ENCODE measurements around the gene SPPL3.

The SPPL3 gene

DNA sequence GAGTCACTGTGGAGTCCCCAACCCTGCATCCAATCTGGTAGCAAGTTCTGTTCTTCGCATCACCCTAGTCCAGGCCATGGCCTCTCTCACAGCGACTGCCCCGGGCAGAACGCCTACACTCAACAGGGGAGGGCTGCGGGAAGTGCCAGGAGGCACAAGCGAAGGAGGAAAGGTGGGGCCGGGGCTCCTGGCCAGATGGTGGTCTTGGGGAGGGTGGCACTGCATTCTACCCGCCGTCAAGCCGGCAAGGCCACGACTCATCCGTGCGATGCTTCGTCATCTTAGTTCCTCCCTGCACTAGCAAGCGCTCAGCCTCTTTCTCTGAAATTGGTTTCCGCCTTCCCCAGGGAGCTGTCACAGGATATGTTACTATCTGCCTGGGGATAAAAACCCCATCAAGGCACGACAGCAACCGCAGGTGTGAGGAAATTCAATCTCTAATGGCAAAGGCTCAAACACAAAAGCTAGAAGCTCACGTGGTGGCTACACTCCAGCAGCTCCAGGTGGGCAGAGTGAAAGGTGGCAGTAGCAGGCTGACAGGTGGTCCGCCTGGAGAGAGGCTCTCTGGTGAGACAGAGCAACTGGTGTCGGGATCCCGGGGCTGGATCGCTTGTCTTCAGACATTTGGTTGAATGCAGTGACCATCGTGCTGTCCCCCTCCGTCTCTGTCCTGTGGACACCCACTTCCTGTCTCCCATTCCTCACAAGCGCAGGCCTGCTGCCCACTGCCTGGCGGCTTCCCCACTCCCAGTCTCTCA, 144.4 kb downstream of the SPPL3 start:
- DNase-seq (ENCODE audit: low read depth, low spot score): no peak
- H3K27ac ChIP-seq: no peak overlapping the region

DNA sequence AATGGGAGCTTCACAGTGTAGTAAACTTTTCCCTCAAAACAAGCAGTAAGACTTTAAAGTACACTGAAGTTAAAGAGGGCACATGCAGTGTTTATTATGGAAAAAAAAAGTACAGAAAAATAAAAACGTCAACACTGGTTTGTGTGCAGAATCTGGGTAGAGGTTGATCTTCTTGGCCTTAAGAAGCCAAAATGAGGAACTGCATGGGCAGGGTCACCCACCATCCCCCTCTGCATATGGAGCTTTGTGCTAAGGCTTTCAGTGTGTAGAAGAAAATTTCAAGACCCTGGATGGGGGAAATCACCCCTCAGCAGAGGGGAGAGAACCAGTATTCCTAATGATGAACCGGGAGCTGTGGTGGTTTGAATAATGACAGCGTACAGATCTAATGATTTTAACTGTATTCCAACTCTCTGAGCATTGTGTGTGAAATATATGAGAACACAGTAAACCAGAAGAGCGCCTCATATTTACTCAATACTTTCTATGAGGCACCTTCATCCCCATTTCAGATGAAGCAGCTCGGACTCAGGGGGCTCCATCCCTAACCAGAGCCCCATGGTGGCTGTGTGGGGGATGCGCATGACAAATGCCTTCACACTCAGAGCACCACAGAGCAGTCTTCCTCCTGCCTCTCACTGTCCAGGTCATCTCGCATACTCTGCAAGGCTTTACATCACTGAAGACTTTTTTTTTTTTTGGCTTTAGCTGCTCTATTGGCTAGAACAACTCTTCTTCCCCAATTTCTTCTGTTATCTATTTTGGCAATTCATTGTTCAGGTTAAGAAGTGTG, 145.2 kb downstream of the SPPL3 start:
- no peak overlapping the region for H3K27ac ChIP-seq
- no peak for DNase-seq (ENCODE audit: low read depth, low spot score)

DNA sequence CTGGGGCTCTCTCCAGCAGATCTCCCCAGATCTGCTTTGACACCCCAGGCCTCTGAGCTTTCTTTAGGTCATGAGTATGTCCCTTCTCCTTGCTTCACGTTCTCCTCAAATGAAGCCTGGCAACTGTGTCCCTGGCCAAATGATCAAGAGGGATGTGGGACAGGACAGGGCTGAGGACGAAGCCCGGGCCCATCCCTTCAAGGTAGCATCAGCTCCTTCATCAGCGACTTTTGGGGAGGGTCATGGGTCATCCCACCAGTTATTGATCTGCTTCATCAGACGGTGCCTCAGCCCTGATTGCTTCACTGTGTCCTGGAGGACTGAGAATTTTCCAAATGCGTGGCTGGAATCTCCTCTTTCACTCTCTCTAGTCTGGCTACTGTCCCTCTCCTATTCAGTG, 146.2 kb downstream of the SPPL3 start:
- DNase-seq (ENCODE audit: low read depth, low spot score): no peak
- H3K27ac ChIP-seq: no peak overlapping the region

DNA sequence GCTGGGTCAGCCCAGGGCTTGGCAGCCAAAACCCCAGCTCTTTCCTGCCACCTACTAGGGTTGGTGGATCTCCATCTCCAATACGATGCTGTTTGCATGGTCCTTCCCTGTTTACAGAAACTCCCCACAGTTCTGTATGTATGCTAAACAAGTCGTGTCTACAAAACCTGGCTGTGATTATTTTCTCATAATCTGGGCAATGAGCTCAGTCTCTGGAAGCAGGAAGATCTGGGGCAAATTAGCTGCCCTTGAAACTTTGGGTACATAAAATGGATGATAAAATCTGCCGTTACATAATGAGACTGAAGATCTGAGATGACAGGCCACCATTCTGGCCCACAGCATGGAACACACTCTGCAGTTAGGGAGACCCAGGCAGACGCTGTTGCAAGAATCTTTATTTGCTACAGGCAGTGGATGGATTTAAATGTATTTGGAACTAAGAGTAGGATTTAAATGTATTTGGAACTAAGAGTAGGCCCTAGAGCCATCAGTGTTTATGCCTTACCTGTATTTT, 146.9 kb downstream of the SPPL3 start:
- H3K27ac ChIP-seq: no peak overlapping the region
- DNase-seq (ENCODE audit: low read depth, low spot score): no peak

DNA sequence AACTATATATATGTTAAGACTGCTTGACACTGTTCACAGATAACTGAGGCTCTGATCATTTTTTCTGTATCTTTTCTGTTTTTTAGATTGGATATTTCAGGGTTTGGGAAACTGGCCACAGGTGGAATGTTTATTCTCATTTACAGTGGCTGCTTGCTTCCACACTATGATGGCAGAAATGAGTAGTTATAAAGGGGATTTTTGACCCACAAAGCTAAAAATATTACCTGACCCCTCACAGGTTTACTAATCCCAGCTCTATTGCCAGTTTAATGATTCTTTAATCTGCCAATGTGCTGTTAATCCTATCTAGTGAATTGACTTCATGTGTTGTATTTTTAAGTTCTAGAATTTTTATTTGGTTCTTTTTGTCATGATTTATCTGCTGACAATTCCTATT, 148.9 kb downstream of the SPPL3 start:
- no peak for DNase-seq (ENCODE audit: low read depth, low spot score)
- H3K27ac ChIP-seq: no peak overlapping the region

DNA sequence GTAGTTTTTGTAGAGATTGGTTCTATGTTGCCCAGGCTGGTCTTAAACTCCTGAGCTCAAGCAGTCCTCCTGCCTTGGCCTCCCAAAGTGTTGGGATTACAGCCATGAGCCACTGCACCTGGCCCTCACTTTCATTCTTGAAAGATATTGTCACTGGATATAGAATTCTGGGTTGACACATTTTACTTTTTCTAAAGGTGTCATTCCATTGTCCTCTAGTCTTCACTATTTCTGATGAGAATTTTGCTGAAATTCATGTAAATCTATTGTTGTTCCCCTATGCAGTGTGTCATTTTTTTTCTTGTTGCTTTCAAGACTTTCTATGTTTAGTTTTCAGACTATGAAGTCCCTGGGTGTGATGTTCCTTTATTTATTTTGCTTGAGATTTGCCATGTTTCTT, 149.4 kb downstream of the SPPL3 start:
- no peak for DNase-seq (ENCODE audit: low read depth, low spot score)
- H3K27ac ChIP-seq: no peak overlapping the region

DNA sequence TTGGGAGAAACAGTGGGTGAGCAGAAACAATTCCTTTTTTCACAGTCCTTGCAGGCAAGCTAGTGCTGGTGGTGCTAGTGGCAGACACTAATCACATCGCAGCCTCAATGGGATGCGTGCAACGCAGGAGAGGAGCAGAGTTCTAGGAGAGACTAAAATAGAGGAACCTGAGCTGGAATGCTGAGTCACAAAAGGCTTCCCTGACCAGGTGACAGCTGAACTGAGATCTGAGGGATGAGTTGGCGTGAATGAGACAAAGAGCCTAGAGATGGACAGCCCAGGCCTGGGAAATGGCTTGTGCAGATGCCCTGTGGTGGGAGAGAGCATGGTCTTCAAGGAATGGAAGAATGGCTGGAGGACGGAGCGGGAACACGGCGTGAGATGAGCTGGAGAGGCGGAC, 152.8 kb downstream of the SPPL3 start:
- no peak for DNase-seq (ENCODE audit: low read depth, low spot score)
- H3K27ac ChIP-seq: no peak overlapping the region

DNA sequence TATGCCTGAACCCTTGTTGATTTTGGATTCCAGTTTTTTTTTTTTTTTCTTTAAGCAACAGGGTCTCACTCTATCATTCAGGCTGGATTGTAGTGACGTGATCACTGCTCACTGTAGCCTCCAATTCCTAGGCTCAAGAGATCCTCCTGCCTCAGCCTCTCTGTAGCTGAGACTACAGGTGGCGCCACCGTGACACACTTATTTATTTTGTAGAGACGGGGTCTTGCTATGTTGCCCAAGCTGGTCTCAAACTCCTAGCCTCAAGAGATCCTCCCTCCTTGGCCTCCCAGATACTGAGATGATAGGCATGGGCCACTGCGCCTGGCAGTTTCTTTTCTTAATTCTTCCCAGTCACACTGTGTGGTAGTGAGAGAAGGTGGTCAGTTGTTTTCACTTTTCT, 153.4 kb downstream of the SPPL3 start:
- no peak overlapping the region for H3K27ac ChIP-seq
- no peak for DNase-seq (ENCODE audit: low read depth, low spot score)

DNA sequence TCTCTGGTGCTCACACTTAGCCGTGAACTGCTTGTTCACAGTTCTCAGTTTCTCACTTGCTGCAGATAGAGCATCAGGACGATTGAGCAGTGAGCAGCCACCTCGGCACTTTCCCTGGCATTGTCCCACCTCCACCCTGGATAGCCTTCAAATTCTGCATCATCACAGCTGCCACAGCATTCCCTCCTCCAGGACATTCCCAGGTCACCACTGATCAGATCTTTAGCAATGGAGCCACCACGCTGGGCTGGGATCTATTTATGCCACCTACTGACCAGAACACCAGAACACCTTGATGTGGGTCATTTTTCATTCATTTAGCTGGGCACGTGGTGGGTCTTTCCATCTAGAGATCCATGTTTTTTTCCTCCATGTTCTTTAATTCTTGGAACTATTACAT, 154.9 kb downstream of the SPPL3 start:
- no peak for DNase-seq (ENCODE audit: low read depth, low spot score)

DNA sequence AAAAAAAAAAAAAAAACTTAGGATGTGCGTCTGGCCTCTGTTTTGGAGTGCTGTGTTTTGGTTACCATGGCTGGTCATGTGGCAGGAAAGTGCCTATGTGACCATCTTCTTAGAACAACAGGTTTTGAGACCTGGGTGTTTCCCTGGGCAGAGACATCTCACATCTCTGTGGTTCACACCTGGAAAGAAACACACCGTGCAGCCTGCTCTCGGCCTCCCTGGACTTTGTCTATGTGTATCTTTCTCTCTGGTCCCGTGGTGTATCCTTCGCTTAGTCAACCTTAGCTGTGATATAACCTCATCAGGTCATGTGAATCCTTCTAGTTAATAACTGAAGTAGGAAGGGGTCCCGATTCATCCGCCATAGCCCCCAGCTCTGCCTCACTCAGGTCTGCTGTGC, 155.9 kb downstream of the SPPL3 start:
- DNase-seq (ENCODE audit: low read depth, low spot score): no peak
- H3K27ac ChIP-seq: no peak overlapping the region

More for the DNA sequence above, 154.9 kb downstream of the SPPL3 start:
- no peak overlapping the region for H3K27ac ChIP-seq

DNA sequence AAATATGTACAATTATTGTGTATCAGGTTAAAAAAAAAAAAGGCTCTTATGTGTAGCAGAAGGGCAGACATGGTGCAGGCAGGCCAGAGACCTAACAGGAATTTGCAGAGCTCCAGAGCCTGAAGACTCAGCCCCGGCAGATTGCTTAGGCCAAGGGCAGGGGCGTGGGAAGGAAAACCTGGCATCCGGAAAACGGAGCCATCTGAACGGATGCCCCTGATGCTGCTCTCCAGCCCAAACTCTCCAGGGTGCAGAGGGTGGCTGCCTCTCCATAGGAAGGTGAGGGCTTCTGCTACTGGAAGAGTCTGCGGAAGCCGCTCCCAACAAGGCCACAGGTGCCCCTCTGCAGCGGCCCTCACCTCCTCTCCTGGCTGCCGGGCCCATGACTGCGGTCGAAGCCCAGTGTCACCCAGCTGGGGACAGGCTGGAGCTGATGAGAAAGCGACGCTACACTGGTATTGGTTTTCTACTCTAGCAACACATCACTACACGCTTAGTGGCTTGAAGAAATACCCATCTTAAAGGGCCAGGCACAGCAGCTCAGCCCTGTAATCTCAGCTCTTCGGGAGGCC, 159.2 kb downstream of the SPPL3 start:
- no peak overlapping the region for H3K27ac ChIP-seq
- no peak for DNase-seq (ENCODE audit: low read depth, low spot score)

DNA sequence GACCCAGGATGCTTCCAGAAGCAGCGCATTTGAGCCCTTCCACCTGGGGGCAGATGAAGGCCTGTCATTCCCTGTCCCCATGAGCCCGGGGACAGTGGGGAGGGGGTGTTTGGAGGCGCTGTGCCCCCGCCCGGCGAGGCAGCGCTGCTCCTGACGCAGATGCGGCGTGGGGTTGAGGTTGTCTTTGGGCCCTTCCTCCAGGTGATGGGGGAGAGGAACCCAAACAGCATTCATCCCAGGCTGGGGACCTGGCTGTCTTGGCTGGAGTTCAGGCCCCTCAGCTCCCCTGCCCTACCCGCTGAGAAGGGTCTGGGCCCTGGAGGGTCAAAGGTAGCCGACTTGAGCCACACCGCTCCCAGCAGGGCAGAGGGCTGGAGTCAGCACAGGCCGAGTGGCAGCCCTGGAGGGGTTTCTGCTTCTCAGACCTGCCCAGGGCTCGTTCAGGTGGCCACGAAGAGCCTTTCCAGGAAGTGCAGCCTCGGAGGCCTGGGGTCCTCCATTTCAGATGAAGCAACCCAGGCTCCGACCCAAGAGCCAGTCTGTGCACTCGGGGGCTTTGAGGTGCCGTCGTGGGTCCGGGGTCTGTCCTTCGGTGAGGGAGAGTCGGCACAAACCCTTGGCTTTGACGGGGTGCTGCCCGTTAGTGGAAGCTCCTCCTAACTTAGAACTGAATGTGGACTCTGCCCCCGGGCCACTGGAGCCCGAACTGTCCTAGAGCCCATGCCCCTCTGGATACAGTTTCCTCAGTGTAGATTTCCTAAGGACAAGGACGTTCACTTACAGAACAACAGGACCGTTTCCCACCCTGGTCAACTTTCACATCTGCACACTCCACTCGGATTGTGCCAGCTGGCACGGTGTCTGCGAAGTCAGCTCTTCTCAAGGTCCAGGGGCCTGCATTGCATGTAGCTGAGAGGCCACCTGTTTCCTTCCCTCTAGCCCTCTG, 162.4 kb downstream of the SPPL3 start:
- no peak for DNase-seq (ENCODE audit: low read depth, low spot score)

DNA sequence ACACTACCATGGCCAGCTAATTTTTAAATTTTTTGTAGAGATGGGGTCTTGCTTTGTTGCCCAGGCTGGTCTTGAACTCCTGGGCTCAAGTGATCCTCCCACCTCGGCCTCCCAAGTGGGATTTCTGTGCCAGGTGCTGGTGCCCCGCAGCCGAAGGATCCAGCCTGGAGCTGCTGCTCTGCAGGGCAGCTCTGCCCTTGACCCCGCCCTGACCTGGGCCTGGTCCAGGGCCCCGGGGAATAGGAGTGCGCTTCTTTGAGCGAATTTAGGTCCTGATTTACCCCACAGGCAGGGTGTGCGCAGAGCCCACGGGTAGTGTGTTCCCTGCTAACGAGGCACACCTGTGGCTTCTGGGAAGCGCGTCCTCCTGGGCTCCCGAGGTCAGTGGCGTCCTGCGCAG, 163.3 kb downstream of the SPPL3 start:
- no peak overlapping the region for H3K27ac ChIP-seq
- DNase-seq (ENCODE audit: low read depth, low spot score): no peak

More for the DNA sequence above, 162.4 kb downstream of the SPPL3 start:
- no peak overlapping the region for H3K27ac ChIP-seq

DNA sequence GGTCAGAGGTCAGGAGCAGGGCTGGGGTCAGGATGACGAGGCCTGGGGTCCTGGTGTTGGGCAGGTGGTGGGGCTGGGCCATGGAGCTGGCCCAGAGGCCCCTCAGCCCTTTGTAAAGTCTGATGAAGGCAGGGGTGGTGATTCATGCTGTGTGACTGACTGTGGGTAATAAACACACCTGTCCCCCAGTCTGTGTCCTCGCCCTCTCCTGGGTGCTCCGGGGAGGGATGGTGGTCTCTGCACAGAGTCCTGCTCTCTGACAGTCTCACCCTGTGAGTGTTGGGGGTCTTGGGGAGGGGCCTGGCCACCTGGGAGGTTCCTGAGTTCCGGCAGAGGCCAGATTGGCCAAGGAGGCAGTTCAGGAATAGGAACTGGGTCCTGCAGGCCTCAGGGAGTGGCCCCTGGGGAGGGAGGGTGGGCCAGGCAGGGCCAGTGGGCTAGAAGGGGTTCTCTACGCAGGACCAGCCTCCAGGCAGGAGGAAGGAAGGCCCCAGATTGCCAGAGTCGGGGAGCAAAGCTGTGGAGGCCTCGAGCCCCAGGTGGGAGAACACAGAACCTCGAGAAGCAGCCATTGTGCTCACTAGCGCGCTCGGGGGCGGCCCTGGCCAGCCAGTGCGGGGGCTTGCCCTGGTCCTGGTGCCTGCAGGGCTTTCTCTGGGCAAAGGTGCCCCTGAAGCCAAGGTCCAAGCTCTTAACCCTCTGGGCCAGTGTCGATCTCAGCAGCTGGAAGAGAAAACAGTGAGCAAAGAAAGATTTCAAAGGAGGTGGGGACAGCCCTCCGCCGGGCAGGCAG, 164.1 kb downstream of the SPPL3 start:
- H3K27ac ChIP-seq: no peak overlapping the region
- no peak for DNase-seq (ENCODE audit: low read depth, low spot score)

DNA sequence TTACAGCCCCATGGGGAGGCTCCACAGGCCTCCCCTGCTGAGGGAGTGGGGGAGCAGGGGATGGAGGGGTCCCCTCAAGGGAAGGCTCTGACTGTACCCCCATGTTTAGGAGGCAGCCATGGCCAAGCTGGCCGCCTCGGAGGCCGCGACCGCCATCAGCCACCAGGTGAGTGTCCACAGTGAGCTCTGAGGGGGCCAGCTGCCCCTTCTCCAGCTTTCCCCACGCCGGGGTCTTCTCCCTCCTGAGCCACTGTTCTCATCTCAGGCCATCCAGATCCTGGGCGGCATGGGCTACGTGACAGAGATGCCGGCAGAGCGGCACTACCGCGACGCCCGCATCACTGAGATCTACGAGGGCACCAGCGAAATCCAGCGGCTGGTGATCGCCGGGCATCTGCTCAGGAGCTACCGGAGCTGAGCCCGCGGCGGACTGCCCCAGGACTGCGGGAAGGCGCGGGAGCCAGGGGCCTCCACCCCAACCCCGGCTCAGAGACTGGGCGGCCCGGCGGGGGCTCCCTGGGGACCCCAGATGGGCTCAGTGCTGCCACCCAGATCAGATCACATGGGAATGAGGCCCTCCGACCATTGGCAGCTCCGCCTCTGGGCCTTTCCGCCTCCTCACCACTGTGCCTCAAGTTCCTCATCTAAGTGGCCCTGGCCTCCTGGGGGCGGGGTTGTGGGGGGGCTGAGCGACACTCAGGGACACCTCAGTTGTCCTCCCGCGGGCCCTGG, 165.0 kb downstream of the SPPL3 start:
- no peak for DNase-seq (ENCODE audit: low read depth, low spot score)

DNA sequence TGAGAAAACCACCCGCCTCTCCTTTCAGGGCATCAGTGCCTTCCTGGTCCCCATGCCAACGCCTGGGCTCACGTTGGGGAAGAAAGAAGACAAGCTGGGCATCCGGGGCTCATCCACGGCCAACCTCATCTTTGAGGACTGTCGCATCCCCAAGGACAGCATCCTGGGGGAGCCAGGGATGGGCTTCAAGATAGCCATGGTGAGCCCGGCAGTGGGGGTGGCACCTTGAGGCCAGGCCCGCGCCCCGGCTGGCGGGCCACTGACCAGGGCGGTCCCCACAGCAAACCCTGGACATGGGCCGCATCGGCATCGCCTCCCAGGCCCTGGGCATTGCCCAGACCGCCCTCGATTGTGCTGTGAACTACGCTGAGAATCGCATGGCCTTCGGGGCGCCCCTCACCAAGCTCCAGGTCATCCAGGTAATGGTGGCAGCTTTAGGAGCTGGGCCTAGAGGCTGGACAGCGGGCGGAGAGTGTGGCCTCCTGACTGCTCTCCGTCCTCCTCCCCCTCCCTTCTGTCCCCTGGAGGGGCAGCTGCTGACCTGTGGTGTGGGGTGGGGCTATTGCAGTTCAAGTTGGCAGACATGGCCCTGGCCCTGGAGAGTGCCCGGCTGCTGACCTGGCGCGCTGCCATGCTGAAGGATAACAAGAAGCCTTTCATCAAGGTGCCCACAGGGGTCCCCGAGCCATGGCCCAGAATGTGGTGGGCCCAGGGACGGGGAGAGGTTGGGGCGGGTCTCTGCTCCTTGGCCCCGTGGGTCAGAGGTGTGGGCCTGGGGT, 165.7 kb downstream of the SPPL3 start:
- H3K27ac ChIP-seq: no peak overlapping the region
- no peak for DNase-seq (ENCODE audit: low read depth, low spot score)

More for the DNA sequence above, 165.0 kb downstream of the SPPL3 start:
- H3K27ac ChIP-seq: no peak overlapping the region

DNA sequence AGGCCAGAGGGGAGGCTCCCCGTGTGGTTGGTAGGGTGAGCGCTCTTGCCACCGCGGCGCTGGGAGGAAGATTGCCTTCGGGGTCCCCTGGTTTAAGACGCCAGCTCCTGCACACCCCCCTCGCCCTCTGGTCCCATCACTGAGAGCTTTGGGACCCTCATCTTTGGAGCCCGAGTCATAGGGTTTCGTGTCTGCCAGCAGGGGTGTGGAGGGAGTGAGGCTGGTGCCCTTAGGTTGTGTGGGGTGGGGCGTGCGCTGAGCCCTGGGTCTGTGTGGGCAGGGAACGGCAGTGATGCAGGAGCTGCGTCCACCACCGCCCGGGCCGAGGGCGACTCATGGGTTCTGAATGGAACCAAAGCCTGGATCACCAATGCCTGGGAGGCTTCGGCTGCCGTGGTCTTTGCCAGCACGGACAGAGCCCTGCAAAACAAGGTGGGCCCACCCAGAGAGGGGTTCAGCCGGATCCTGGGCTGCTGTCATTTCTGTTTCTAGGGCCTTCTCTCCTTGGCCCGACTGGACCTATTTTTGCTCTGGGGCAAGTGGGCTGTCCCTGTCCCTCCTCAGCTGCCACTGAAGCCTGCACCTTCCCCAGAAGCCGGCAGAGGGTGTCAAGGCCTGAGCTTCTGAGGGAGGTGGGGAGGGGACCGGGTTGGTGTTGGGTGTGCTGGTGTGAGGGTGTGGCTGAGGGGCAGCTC, 166.5 kb downstream of the SPPL3 start:
- no peak overlapping the region for H3K27ac ChIP-seq
- DNase-seq (ENCODE audit: low read depth, low spot score): no peak
